Activated CD4-positive, CD25-positive, alpha-beta regulatory T cell treated with anti-CD3 and anti-CD28 coated beads, Interleukin-2, amount 50 U/mL, for 24 hours (primary cell): ENCODE results near the gene RPS6KA5.
"Not testable (repeated sequence)": the region's sequence is repeated elsewhere in the genome, so short reads cannot be mapped to it uniquely, and the experiment has no call there.

Experiments used
- ATAC-seq, 2 donors: fragments of 150-1000 bp; cut with Tn5 transposase; one replicate each; pipeline ENCODE4 v1.10.0; 2021; ENCODE audit warnings: mild to moderate bottlenecking in 1 of 2, moderate library complexity in 1 of 2

RPS6KA5 gene

GRCh38 chr14:90866833-90867232, 193.6 kb downstream of the RPS6KA5 start:
- ATAC-seq, result no peak

DNA sequence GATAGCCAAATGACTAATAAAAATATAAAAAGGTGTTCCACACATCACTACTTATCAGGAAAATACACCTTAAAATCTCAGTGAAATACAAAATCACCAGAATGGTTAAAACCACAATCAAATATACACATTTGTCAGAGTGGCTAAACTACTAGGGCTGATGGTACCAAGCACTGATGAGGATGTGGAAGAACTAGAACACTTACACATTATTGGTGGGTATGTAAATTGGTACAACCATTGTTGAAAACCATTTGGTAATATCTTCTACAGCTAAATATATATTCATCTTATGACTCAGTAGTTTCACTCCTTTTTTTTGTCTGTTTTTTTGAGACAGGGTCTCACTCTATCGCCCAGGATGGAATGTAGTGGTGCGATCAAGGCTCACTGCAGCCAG, 195.7 kb downstream of the RPS6KA5 start:
- ATAC-seq, result peak in 1 of 2 donors; percentile 36

- no peak for ATAC-seq
Measured at GRCh38 chr14:90858511-90858910, 201.9 kb downstream of the RPS6KA5 start.

DNA sequence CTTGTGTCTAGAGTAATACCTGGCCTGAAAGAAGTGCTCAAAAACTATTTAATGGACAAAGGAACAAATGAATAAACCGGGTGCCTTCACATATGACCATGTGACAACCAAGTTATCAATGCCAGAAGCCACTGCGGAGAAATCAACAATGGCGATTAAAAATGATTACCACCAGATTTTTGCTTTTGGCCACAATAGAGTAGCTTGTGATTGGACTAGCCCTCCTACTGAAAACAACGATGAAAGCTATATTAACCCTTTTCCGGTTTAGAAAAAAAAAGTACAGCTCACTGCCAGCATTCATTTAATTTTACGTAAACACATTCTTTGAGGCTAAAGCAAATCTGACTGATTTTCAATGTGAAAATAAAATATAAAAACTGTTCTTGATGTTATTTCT, 202.6 kb downstream of the RPS6KA5 start:
- no peak for ATAC-seq

- ATAC-seq, result not testable (repeated sequence)
Measured at GRCh38 chr14:90856115-90856514, 204.3 kb downstream of the RPS6KA5 start.

- no peak for ATAC-seq
Measured at GRCh38 chr14:90853116-90853515, 207.3 kb downstream of the RPS6KA5 start.

DNA sequence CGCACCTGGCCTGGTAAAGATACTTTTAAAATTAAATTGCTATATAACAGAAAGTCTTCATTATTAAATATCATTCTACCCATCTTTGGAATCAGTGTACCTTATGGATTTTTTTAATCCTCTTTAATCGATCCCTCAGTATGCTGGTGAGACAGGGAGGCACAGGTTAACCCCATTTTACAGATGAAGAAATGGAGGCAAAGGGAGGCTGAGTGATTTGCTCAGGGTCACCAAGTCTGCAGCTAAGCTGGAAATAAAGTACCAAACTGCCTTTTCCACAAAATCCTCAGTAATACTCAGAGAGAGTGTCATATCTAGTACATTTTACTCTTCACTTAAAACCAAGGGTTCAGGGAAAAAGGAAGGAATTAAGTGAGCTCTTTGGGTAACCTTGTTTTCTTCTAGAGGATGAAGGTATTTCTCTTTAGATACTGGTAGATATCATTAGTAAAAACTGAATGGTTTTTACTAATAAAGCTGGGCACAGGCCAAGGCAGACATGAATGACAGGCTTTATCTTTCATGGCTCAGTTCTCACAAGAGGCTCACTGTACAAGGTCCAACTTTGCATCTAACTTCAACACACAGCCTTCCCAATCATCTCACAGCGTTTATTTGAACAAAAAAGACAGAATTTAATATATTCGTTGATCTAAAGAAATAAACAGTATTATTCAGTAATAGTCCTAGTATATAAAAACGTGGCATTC, 209.0 kb downstream of the RPS6KA5 start:
- ATAC-seq, result no peak

GRCh38 chr14:90850487-90850886, 210.0 kb downstream of the RPS6KA5 start:
- no peak for ATAC-seq

GRCh38 chr14:90849787-90850444, 210.5 kb downstream of the RPS6KA5 start:
- no peak for ATAC-seq

DNA sequence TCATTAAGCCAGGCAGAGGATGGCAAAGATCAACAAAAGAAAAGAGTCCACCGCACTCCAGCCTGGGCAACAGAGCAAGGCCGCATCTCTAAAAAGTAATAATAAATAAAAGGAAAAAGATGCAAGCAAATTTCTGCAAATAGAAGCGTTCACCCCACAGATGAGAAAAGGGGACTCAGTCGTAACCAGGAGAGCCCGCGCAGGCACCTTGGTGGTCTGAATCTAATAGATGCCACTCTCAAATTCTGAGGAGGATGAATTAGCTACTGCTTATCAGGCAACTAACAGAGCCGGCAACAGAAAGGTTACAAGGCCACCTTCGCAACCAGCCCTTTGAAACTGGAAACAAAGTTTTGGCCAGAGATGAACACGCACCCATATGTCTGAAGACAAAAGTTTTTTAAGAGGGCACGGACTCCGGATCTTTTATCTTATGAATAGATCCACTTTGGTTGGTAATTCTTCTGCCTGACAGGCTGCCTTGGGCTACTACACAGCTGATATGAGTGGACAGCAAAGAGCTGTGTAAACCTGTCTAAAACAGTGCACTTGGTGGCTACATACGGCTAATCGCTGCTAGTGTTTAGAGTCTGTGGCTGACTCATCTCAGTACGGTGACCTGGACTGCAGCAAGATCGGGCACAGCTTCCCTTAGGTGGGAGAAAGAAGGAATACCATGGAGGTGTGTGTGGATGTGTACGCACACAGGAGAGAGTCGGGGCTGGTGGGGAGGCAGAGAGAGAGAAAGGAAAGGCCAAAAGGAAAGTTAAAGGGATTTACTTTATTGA, 211.3 kb downstream of the RPS6KA5 start:
- no peak for ATAC-seq

DNA sequence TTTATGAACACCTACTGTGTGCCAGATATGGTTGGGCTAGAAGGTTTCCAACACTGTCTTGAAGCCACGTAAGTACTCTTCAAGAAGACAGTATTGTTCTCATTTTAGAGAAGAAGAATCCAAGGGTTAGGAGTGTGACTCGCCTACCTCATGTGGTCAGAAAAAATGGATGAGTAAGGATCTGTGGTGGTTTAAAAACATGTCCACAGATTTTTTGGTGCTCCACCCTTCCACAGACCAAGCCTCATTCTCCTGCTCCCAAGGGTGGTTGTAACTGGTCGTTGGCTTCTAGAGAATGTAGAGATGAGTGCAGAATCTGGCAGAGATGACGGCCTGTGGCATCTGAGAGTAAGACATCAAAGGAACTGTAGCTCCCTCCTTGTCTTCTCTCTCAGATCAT, 213.9 kb downstream of the RPS6KA5 start:
- no peak for ATAC-seq

DNA sequence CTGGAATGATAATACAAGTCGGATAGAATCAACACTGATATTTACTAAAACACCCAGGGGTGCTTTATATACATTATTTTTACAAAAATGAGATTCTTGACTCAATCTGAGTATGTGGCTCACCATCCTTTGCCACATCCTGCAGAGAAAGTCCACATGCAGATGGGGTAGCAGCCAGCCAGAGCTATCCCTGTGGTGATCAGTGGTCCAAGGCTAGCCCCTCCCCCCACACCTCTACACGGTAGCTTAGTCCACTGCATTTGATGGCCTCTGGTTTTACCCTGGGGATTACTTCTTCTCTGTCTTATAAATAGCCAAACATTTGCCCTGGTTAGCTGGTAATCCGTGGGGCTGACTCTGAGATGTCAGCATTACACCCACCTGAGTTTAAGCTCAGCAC, 216.1 kb downstream of the RPS6KA5 start:
- ATAC-seq, result no peak

DNA sequence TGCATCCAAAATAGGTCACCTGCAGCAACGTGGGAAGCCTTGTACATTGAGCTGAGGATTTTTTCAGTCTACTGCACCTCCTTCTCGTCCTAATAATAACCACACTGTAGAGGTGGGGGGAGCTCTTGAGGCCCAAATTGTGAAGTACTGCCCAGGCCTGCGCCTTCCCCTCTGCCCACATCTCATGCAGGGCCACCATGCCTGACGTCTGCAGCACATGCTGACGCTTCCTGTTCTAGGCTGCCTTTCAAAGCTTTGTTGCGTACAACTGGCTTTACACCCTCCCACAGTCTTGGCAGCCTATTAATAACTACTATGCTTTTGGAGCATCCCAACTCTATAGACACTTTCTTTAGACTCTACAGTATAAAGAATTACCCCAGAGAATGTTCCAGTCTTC, 217.7 kb downstream of the RPS6KA5 start:
- no peak for ATAC-seq

- ATAC-seq, result not testable (repeated sequence)
Measured at GRCh38 chr14:90840667-90841066, 219.8 kb downstream of the RPS6KA5 start.

GRCh38 chr14:90839889-90840266, 220.6 kb downstream of the RPS6KA5 start:
- no peak for ATAC-seq

DNA sequence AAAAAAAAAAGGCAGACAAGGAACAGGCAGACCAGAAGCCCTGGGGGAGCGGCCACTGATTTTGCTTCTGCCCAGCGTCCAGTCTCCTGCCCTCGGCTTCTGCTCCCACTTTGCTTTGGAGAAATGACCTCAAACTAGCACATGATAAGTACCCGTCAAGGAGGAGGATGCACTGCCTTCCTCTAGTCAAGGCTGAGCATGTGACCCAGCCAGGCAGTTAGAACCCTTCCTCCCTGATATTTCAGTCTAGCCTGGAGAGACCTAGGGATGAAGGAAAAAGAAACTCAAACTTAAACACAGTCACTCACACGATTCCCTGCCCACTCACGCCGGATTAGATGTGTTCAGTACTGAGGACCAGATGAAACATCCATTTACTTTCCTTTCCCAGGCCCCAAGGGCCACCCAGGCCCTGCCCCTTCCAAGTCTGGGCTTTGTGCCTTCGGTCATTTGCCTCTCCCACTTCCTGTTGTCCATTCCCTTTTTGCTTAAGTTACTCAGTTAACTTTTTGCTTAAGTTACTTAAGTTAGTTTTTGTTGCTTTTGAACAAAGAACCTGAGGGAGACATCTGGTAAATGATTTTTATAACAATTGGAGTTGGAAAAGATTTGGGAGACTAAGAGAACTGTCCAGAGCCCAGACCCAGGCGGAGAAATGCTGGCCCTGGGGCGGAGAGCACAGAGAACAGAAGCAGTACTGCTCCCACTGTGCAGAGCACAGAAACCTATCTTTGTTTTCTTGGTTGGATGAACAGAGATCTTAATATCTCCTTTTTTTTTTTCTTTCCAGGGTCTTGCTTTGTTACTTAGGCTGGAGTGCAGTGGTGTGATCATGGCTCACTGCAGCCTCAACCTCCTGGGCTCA, 221.2 kb downstream of the RPS6KA5 start:
- no peak for ATAC-seq

- ATAC-seq, result not testable (repeated sequence)
Measured at GRCh38 chr14:90838531-90838930, 221.9 kb downstream of the RPS6KA5 start.

GRCh38 chr14:90837355-90837754, 223.1 kb downstream of the RPS6KA5 start:
- ATAC-seq, result no peak

DNA sequence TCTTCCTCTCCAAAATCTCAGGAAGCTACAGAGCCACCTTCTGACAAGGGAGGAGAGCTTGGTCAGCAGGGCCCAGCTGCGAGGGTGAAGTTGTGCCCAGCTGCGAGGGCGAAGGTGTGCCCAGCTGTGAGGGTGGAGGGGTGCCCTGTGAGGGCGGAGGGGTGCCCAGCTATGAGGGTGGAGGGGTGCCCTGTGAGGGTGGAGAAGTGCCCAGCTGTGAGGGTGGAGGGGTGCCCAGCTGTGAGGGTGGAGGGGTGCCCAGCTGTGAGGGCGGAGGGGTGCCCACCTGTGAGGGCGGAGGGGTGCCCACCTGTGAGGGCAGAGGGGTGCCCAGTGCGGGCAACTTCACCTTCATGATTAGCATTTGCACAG, 223.8 kb downstream of the RPS6KA5 start:
- ATAC-seq, result no peak

- ATAC-seq, result no peak
Measured at GRCh38 chr14:90831821-90832220, 228.6 kb downstream of the RPS6KA5 start.

- ATAC-seq, result no peak
Measured at GRCh38 chr14:90830931-90831701, 229.3 kb downstream of the RPS6KA5 start.

DNA sequence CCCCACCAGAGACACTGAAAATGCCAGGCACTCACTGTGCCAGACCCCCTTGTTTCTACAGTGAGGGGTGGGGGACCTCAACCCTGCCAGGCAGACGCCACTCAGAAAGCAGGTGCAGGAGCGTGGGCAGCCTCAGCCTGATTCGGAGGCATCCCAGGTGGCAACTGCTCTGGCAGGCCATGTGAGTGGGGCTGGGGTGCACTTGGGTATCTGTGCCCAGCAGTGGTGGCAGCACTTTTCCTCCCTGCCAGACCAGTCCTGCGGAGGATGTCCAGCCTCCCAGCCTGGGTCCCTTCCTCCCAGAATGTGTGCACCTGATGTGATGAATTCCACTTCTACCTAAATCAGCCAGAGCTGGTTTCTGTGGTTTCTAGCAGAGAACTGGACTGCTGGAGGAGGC, 230.8 kb downstream of the RPS6KA5 start:
- ATAC-seq, result no peak
